ENCODE measurements around the gene BANF1. TPM values are rescaled to one million over a fixed set of nuclear protein-coding genes. Genes with fewer than 3 reads are reported as not detected.

The BANF1 gene
- total and polyA plus RNA-seq, 10 of the 15 experiments (the other 5 are each of a cell fraction or from before 2014, with no cell fraction given), result 99.0 to 574 (median 297) TPM

GRCh38 chr11:65988791-65989592, 13.3 kb upstream of the BANF1 start:
- no peak overlapping the region for H3K9ac ChIP-seq (ENCODE audit: control insufficient read depth, insufficient read depth, low read length)
- no peak overlapping the region for H3K27ac ChIP-seq (ENCODE audit: control insufficient read depth, insufficient read depth)
- intact Hi-C loops (cut with micrococcal nuclease; ENCODE audit: unreplicated experiment), result loop anchor here (1.0 to 2.0 kb wide), 5 partner anchors 101 to 282 kb away; partner anchors contain the start of gene FIBP
- H2AFZ ChIP-seq (ENCODE audit: control insufficient read depth, low read depth, low read length), result peak overlapping the region; percentile 45
- ChIA-PET RAD21 (ENCODE audit: unreplicated experiment) (interaction anchor here (0.6 to 3.5 kb wide), 11 partner anchors 34 to 277 kb away, joined by 3 to 40 read pairs (median 4); partner anchors contain the start of genes CCDC85B, EFEMP2, FIBP and FOSL1), POLR2A (interaction anchor here (0.7 to 1.3 kb wide), 5 partner anchors 28 to 269 kb away, joined by 3 to 4 read pairs (median 3); partner anchors contain the start of gene FIBP), CTCF (interaction anchor here (0.6 to 7.9 kb wide), 36 partner anchors 27 to 1477 kb away, joined by 3 to 167 read pairs (median 4); partner anchors contain the start of genes AP5B1, CCDC85B, FIBP and KAT5), SMC1A (ENCODE audit: uncharacterized antibody, unreplicated experiment) (interaction anchor here (0.5 to 2.7 kb wide), 10 partner anchors 56 to 277 kb away, joined by 3 to 28 read pairs (median 3); partner anchors contain the start of genes CCDC85B, FIBP, KAT5 and MUS81)
- ATAC-seq (peak; percentile 100), FAIRE-seq (peak; percentile 99), DNase-seq (ENCODE audit: low read depth, low spot score) (peak; percentile 90)
- H3K79me2 ChIP-seq (ENCODE audit: control insufficient read depth, insufficient read depth, low read length), result no peaks in the 10 kb centered on the region
- no peaks in the 10 kb centered on the region for H3K4me1 ChIP-seq (ENCODE audit: control insufficient read depth, insufficient read depth, low read length)
- H3K27me3 ChIP-seq (replicated peaks in 1 of 2; ENCODE audit: control insufficient read depth in 2 of 2, insufficient read depth in 2 of 2, low read length in 1 of 2), result no peaks in the 10 kb centered on the region
- H3K36me3 ChIP-seq (ENCODE audit: control insufficient read depth in 2 of 2, insufficient read depth in 2 of 2, low read length in 1 of 2), result peaks cover 0 to 6% of the 10 kb centered on the region in 2 experiments; a peak in 1 of 4 replicates
- no peaks in the 10 kb centered on the region for H4K20me1 ChIP-seq (ENCODE audit: control insufficient read depth, insufficient read depth)
- no TSS peak for BruUV-seq (replicated peaks)
- H3K4me3 ChIP-seq, result no peak overlapping the region
- in situ Hi-C loops (cut with MboI), result loop anchor here (5.0 kb wide), 2 partner anchors 107 to 277 kb away; partner anchors contain the start of gene KAT5
- H3K9me3 ChIP-seq (replicated peaks; ENCODE audit: control insufficient read depth, insufficient read depth, low read length), result no peaks in the 10 kb centered on the region
- H3K4me2 ChIP-seq (ENCODE audit: control insufficient read depth, insufficient read depth), result no peak overlapping the region
- 13% methylated on average over 10 of the region's 10 CpGs for WGBS (ENCODE audit: insufficient coverage, insufficient replicate concordance, low lambda C conversion rate, missing lambda C conversion rate)
- TF ChIP-seq WRNIP1 (IDR thresholded peaks at IDR 0.05; ENCODE audit: borderline replicate concordance, low read depth, low read length), result 0 out of 2 replicates have a peak, but pooled peaks have one; percentile 87
- TF ChIP-seq ZBTB40 (IDR thresholded peaks at IDR 0.05; ENCODE audit: borderline replicate concordance), result no peak
- no peak for TF ChIP-seq ELK1 (IDR thresholded peaks at IDR 0.05; ENCODE audit: low read depth, low read length)
- TF ChIP-seq SMAD1 (IDR thresholded peaks at IDR 0.05; ENCODE audit: low read depth, partially characterized antibody), result no peak
- TF ChIP-seq HCFC1 (IDR thresholded peaks at IDR 0.05; ENCODE audit: low read length), result no peak; the same call in 1 of the 2 replicates
- no peak for TF ChIP-seq NR2C1 (IDR thresholded peaks at IDR 0.05)
- TF ChIP-seq GABPA (IDR thresholded peaks at IDR 0.05; ENCODE audit: low read depth), result no peak
- TF ChIP-seq ZNF622 (IDR thresholded peaks at IDR 0.05), result no peak
- TF ChIP-seq TARDBP (IDR thresholded peaks at IDR 0.05; ENCODE audit: borderline replicate concordance), result no peak
- TF ChIP-seq TBL1XR1 (IDR thresholded peaks at IDR 0.05; ENCODE audit: low read depth, low read length), result 0 out of 2 replicates have a peak, but pooled peaks have one; percentile 34
- no peak for TF ChIP-seq ZNF274 (IDR thresholded peaks at IDR 0.05; ENCODE audit: insufficient read depth, insufficient read length)
- TF ChIP-seq BCLAF1 (IDR thresholded peaks at IDR 0.05), result no peak
- TF ChIP-seq FOXK2 (IDR thresholded peaks at IDR 0.05), result no peak
